Ishikawa (cell line): Measurements from ENCODE around the gene CALD1.

Experiments
- EGR1 ChIP-seq: IDR thresholded peaks from 2 replicates; pipeline ENCODE4 v1.6.1; 2012
- RAD21 ChIP-seq: IDR thresholded peaks from 2 replicates; pipeline ENCODE4 v1.6.1; 2012; ENCODE audit warnings: low read depth

GRCh38 chr7:134761266-134761665 is 18.2 kb upstream of the CALD1 start:
- TF ChIP-seq RAD21 (no peak), EGR1 (no peak)
